GM19452 (cell line): ENCODE results near the gene KCNV2.

Experiments used
- ATAC-seq: cut with Tn5 transposase; IDR thresholded peaks from one replicate; pipeline ENCODE4 v1.9.1; 2021; ENCODE audit not compliant: unreplicated experiment

KCNV2 gene

GRCh38 chr9:2758162-2758897 lies 41.0 kb downstream of the KCNV2 start:
- no peak for ATAC-seq

- no peak for ATAC-seq
These were observed 41.7 kb downstream of the KCNV2 start for GRCh38 chr9:2758898-2759510.

DNA sequence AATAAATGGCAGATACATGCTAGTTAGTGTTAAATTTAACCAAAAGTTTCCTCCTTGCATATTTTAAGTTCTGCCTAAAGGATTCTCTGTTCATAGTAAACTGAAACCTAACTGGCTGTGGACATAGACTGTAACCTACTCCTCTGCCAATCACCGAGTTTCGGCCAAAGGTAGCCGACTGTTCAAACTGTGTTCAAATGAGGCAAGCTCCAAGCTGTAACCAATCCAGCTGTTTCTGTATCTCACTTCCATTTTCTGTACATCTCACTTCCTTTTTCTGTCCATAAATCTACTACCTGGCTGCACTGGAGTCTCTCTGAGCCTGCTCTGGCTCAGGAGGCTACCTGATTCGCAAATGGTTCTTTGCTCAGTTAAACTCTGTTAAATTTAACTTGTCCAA lies 44.1 kb downstream of the KCNV2 start:
- ATAC-seq = peak; percentile 62

DNA sequence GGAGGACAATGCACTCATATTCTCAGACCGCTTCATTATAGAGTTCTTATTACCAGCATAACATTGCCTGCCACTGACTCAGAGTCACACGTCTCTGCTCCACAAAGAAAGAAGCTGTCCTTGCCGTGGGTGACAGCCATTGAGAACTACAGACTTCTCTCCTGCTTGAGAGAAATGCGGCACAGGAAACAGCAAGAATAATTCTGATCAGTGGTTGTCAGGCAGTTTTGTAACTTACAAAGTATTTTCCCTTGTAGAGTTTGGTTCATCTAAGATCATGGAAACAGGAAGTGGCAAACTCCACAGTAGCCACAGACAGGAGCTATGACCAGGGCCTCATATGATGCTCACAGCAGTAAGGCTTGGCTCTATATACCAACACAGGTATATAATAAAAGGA lies 47.0 kb downstream of the KCNV2 start:
- ATAC-seq = peak; percentile 55

DNA sequence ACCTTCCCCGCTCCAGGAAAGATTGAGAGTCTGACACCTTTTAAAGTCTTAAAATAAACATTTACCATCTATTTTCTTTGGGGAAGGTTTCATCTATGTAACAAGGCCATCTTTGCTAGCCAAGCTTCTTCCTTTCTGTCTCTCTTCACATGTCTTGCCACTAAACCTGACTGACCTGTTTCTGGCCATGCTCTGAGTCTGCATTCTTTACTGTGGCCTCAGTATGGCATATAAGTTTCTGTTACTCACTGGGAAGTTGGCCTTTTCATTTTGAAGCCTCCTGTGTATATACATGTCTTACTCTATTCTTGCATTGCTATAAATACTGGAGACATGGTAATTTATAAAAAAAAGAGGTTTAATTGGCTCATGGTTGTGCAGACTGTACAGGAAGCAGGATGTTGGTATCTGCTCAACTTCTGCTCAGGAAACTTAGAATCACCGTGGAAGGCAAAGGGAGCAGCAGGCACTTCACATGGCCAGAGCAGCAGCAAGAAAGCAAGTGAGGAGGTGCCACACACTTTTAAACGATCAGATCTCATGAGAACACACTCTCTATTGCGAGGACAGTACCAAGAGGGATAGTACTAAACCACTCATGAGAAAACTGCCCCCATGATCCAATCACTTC lies 48.1 kb downstream of the KCNV2 start:
- no peak for ATAC-seq

- ATAC-seq = no peak
These were observed 50.7 kb downstream of the KCNV2 start for GRCh38 chr9:2767800-2768677.

- ATAC-seq = no peak
These were observed 53.8 kb downstream of the KCNV2 start for GRCh38 chr9:2771087-2771486.

DNA sequence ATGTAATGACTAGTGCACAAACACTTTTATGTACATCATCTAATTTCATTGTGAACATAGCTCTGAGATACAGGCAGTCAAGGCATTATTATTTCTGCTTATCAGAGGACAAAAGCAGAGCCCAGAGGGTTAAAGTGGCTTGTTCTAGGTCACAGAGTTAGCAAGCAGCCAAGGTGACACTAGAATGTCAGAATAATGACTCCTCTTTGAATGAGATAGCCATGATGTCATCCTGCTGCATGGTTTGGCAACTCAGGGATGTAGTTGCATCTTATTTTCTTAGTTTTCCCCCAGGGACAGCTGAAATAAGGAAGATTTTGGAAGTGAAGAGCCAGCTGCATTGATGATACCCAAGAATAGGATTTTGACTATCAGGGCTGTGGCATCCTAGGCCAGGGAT lies 54.4 kb downstream of the KCNV2 start:
- ATAC-seq = no peak

- ATAC-seq = no peak
These were observed 60.1 kb downstream of the KCNV2 start for GRCh38 chr9:2777454-2777853.

GRCh38 chr9:2778816-2779215 lies 61.5 kb downstream of the KCNV2 start:
- no peak for ATAC-seq
